Small intestine (tissue), 7 donors: Measurements from ENCODE around the gene ZG16. TPM values are rescaled to one million over a fixed set of nuclear protein-coding genes. Genes with fewer than 3 reads are reported as not detected.
"Not testable (repeated sequence)": the region's sequence is repeated elsewhere in the genome, so short reads cannot be mapped to it uniquely, and the experiment has no call there.

ENCODE experiments used
- DNase-seq, 2 donors: peaks; one replicate each; pipeline versions ENCODE4 v3.0.0 to v3.0.0-alpha.2; 2013
- FAIRE-seq: peaks from 2 replicates; lab custom pipeline; 2012; peaks lifted over from hg19 to GRCh38; lab: Jason Lieb, UNC
- H3K27ac ChIP-seq, 3 donors: one replicate each; pipeline ENCODE4 v1.5.1; 2013; ENCODE audit warnings: low read length in 2 of 3, mild to moderate bottlenecking in 2 of 3, control low read depth in 1 of 3, inconsistent platforms in 1 of 3, low read depth in 1 of 3, moderate library complexity in 1 of 3
- H3K27me3 ChIP-seq, 3 donors: one replicate each; pipeline ENCODE4 v1.6.1; 2013; ENCODE audit warnings: low read length in 3 of 3, inconsistent platforms in 1 of 3; ENCODE audit not compliant: control insufficient read depth in 3 of 3, insufficient read depth in 3 of 3
- H3K36me3 ChIP-seq, 3 donors: one replicate each; pipeline ENCODE4 v1.6.1; 2013; ENCODE audit warnings: low read length in 3 of 3, inconsistent platforms in 1 of 3, low read depth in 1 of 3, mild to moderate bottlenecking in 1 of 3, moderate library complexity in 1 of 3; ENCODE audit not compliant: control insufficient read depth in 3 of 3, insufficient read depth in 2 of 3
- H3K4me1 ChIP-seq, 3 donors: one replicate each; pipeline ENCODE4 v1.6.1; 2013; ENCODE audit warnings: low read length in 2 of 3, inconsistent platforms in 1 of 3, low read depth in 1 of 3, mild to moderate bottlenecking in 1 of 3, moderate library complexity in 1 of 3; ENCODE audit not compliant: control insufficient read depth in 3 of 3, insufficient read depth in 2 of 3
- H3K4me3 ChIP-seq, 3 donors: one replicate each; pipeline ENCODE4 v1.5.1; 2013; ENCODE audit warnings: low read length in 3 of 3, control low read depth in 1 of 3, inconsistent platforms in 1 of 3, low read depth in 1 of 3, mild to moderate bottlenecking in 1 of 3, moderate library complexity in 1 of 3
- H3K9me3 ChIP-seq, 2 donors: one replicate each; pipeline ENCODE4 v1.6.1; 2013; ENCODE audit warnings: low read depth in 1 of 2, low read length in 1 of 2; ENCODE audit not compliant: control insufficient read depth in 2 of 2, insufficient read depth in 1 of 2
- WGBS, 3 donors: extraction: QIAGEN DNeasy Blood & Tissue Kit; methylation state at CpG; one replicate each; pipeline ENCODE4 v1.1.7; 2013; 5-methylcytosine and 5-hydroxymethylcytosine counted together
- polyA plus RNA-seq, 4 donors: library from polyadenylated mRNA; stranded (reverse) in 3 of 4; unstranded in 1 of 4; fragments of 200-250 nt in 3 of 4; fragments of 120-200 nt in 1 of 4; gene quantifications; one replicate each; pipeline versions ENCODE4 v1.2.1 to v1.2.3, GENCODE V29; 2013
- donor health status: healthy with polysubstance abuse.
- donor health status: control.
- donor health status: control.
- donor health status: Bipolar disorder and iron deficiency.
- donor health status: healthy.

Gene ZG16
- polyA plus RNA-seq, 4 donors, result 4.8 to 186 (median 47.4) TPM

DNA sequence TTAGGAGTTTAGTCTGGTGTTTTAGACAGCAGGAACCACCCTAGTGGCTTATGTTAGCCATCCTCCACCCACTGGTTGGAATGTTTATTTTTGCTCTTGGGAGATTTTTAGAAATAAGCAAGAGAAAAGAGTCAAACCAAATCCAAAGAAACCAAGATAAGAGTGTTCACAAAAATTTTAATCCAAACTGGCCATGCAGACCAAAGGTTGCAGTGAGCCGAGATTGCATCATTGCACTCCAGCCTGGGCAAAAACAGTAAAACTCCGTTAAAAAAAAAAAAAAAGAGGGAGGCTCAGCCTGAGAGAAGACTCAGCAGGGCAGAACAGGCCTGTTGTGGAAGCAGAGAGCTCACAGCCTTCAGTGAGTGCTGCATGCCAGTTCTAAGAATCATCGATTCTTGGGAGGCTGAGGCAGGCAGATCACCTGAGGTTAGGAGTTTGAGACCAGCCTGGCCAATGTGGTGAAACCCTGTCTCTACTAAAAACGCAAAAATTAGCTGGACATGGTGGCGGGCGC, 20.0 kb upstream of the ZG16 start:
- Histone ChIP-seq H3K4me1 (peaks cover 0 to 46% (median 3%) of the 10 kb centered on the region in 3 donors), H3K27me3 (no peaks in the 10 kb centered on the region), H3K27ac (peak overlapping the region in 1 of 3 donors; percentile 39), H3K9me3 (no peaks in the 10 kb centered on the region), H3K4me3 (no peak overlapping the region), H3K36me3 (no peaks in the 10 kb centered on the region)
- 55 to 65% (median 64%) methylated on average over 6 of the region's 6 CpGs for WGBS, 3 donors
- FAIRE-seq (no peak), DNase-seq (peak in 1 of 2 donors; percentile 43)

DNA sequence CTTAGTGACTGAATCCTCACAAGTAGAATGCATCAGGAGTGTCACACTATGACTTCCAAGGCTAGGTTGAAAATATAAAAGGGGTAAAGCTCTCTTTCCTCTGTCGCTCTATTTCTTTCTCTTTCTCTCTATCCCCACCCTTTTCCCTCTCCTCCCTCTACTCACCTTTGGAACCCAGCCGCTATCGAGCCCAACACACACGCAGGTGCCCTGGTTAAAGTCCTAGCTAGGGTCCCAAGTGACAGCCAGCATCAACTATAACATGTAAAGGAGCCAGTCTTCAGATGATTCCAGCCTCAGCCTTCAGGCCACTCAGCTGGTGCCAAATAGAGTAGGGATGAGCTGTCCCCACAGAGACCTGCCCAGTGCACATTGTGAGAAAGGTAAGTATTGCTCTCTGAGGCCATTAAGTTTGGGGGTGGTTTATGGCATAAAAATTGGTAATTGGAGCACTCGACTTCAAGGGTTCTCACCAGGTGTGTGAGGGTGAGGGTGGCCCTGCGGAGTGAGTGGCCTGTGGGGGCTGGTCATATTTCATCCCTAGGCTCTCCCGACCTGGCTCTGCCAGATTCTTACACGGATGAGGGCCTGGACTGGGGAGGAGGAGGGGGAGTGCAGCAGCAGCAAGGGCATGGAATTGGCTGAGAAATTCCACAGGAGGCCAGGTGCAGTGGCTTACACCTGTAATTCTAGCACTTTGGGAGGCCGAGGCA, 17.3 kb upstream of the ZG16 start:
- Histone ChIP-seq H3K36me3 (no peaks in the 10 kb centered on the region), H3K27me3 (no peaks in the 10 kb centered on the region), H3K9me3 (no peaks in the 10 kb centered on the region), H3K4me1 (peaks cover 0 to 59% (median 3%) of the 10 kb centered on the region in 3 donors), H3K27ac (peak overlapping the region; percentile 81 to 89 (median 85)), H3K4me3 (peak overlapping the region in 1 of 3 donors; percentile 36)
- FAIRE-seq (no peak), DNase-seq (peak; percentile 88 to 96)
- WGBS, 3 donors, result 20 to 55% (median 51%) methylated on average over 9 of the region's 9 CpGs

DNA sequence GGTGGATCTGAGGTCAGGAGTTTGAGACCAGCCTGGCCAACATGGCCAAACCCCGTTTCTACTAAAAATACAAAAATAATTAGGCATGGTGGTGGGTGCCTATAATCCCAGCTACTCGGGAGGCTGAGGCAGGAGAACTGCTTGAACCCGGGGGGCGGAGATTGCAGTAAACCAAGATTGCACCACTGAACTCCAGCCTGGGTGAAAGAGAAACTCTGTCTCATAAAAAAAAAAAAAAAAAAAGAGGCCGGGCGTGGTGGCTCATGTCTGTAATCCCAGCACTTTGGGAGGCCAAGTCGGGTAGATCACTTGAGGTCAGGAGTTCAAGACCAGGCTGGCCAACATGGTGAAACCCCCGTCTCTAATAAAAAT, 16.8 kb upstream of the ZG16 start:
- not testable (repeated sequence) for H3K27me3 ChIP-seq, H3K36me3 ChIP-seq, H3K9me3 ChIP-seq, FAIRE-seq
- Histone ChIP-seq H3K4me1 (peaks cover 0 to 62% (median 3%) of the 10 kb centered on the region in 3 donors), H3K27ac (peak overlapping the region; percentile 81 to 89 (median 85)), H3K4me3 (peak overlapping the region in 1 of 3 donors; percentile 36)
- peak; percentile 52 to 75 for DNase-seq
- 11 to 57% (median 50%) methylated on average over 6 to 8 of the region's 8 CpGs for WGBS, 3 donors

DNA sequence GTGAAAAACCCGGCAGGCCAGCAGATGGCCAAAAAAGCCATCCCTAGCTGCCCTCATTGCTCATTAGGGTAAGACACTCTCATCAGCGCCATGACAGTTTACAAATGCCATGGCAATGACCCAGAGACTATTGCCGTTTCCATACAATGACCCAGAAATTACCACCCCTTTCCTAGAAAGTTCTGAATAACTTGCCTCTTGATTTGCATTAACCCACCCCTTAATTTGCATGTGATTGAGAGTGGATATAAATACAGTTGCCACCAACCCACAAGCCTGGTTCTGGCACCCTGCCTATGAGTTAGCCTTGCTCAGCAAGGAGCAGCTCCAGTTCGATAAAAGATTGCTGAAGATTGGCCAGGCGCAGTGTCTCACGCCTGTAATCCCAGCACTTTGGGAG, 16.2 kb upstream of the ZG16 start:
- H3K9me3 ChIP-seq, result no peaks in the 10 kb centered on the region
- DNase-seq (peak in 1 of 2 donors; percentile 73), FAIRE-seq (no peak)
- H3K4me1 ChIP-seq, result peaks cover 0 to 57% (median 3%) of the 10 kb centered on the region in 3 donors
- no peak overlapping the region for H3K4me3 ChIP-seq
- no peaks in the 10 kb centered on the region for H3K36me3 ChIP-seq
- WGBS, 3 donors, result 26 to 57% (median 35%) methylated on average over 6 of the region's 6 CpGs
- peak overlapping the region in 2 of 3 donors; percentile 60 to 65 for H3K27ac ChIP-seq
- no peaks in the 10 kb centered on the region for H3K27me3 ChIP-seq

DNA sequence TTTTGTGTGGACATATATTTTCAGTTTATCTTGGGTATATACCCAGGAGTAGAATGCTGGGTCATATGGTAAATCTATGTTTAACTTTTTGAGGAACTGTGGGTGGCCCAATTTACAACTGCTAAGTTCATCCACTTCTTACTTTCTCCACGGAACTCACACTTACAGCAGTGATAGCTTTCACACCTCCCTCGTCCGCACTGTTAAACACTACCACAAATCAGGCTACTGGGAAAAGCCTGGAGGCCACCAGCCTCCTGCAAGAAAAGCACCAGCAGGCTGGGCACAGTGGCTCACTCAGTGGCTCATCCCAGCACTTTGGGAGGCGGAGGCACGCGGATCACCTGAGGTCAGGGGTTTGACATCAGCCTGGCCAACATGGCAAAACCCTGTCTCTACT, 14.7 kb upstream of the ZG16 start:
- Histone ChIP-seq H3K27ac (no peak overlapping the region), H3K9me3 (no peaks in the 10 kb centered on the region), H3K27me3 (no peaks in the 10 kb centered on the region), H3K4me3 (no peak overlapping the region), H3K36me3 (no peaks in the 10 kb centered on the region), H3K4me1 (peaks cover 0 to 44% (median 3%) of the 10 kb centered on the region in 3 donors)
- 81 to 92% (median 91%) methylated on average over 6 of the region's 6 CpGs for WGBS, 3 donors
- DNase-seq, result no peak
- no peak for FAIRE-seq

DNA sequence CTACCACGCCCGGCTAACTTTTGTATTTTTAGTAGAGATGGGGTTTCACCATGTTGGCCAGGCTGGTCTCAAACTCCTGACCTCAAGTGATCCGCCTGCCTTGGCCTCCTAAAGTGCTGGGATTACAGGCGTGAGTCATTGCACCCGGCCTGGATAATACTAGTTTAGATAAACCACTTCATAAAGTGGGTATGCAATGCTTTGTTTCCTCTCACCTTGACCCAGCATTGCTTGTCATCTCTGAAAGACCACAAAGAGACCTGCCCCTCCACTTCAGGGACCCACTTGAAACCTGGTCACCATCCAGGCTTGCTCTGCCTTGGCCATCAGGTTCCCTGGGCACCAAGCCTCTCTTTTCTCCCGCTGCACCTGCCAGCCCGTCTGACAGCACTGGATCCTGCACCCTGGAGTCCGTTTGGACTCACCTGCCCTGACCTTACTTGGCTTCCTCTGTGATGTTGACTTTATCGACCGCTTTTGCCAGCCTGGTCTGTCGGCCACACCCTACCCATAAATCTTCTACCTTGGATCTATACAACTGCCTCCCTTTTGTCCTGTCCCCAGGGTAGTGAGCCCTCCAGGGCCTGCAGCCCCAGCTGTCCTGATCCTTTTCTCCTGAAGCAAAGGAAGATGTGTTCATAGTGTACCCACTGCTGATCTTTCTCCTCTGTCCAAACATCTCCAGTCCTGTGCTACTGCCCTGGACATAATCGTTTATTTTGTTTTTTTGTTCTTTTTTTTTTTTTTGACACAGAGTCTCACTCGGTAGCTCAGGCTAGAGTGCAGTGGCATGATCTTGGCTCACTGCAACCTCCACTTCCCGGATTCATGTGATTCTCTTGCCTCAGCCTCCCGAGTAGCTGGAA, 12.7 kb upstream of the ZG16 start:
- Histone ChIP-seq H3K4me3 (no peak overlapping the region), H3K27ac (peak overlapping the region; percentile 43 to 57 (median 54)), H3K27me3 (no peaks in the 10 kb centered on the region), H3K4me1 (peaks cover 0 to 31% (median 3%) of the 10 kb centered on the region in 3 donors), H3K9me3 (no peaks in the 10 kb centered on the region), H3K36me3 (no peaks in the 10 kb centered on the region)
- WGBS, 3 donors, result 16 to 53% (median 32%) methylated on average over 15 of the region's 15 CpGs
- no peak for FAIRE-seq
- DNase-seq, result peak; percentile 86 to 98

DNA sequence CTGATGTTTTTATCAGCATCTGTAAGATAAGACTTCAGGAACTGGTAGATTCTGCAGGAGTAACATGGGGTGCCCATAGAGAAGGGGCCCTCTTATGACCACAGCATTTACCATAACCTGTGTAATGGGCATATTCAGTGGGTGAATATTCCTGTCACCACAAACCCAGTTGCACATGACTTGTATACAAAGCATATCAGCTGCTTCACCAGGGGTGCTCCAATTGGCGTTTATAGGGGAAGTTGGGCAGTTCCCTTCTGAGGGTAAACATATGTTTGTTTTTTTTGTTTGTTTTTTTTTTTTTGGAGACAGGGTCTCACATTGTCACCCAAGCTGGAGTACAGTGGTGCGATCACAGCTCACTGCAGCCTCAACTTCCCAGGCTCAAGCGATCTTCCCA, 11.5 kb upstream of the ZG16 start:
- H3K27me3 ChIP-seq, result no peaks in the 10 kb centered on the region
- peaks cover 0 to 20% (median 0%) of the 10 kb centered on the region in 3 donors for H3K4me1 ChIP-seq
- no peak overlapping the region for H3K4me3 ChIP-seq
- WGBS, 3 donors, result 90 to 94% (median 92%) methylated on average over 3 of the region's 3 CpGs
- DNase-seq (no peak), FAIRE-seq (no peak)
- H3K9me3 ChIP-seq, result no peaks in the 10 kb centered on the region
- no peak overlapping the region for H3K27ac ChIP-seq
- H3K36me3 ChIP-seq, result peaks cover 0 to 3% (median 0%) of the 10 kb centered on the region in 3 donors

DNA sequence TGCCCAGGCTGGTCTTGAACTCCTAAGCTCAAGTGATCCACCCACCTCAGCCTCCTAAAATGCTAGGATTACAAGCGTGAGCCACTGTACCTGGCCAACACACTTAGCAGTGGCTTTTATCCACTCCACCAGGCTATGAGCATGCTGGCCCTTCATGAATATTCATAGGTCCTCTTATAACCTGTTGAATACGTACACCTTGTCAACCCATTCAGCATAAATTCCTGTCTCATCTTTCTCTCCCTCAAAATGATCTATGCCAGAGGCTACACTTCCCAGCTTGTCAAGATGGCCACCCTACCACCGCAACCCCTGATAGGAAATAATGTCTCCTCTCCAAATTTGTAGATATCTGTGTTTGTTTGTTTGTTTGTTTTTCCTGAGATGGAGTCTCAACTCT, 11.0 kb upstream of the ZG16 start:
- 90 to 98% (median 91%) methylated on average over 3 of the region's 3 CpGs for WGBS, 3 donors
- H3K27me3 ChIP-seq, result no peaks in the 10 kb centered on the region
- no peak overlapping the region for H3K27ac ChIP-seq
- H3K9me3 ChIP-seq, result no peaks in the 10 kb centered on the region
- H3K36me3 ChIP-seq, result peaks cover 0 to 3% (median 0%) of the 10 kb centered on the region in 3 donors
- H3K4me3 ChIP-seq, result no peak overlapping the region
- DNase-seq (no peak), FAIRE-seq (no peak)
- peaks cover 0 to 15% (median 0%) of the 10 kb centered on the region in 3 donors for H3K4me1 ChIP-seq
